HG02973 (cell line): ENCODE results near the gene STARD13.

Experiments used
- ATAC-seq: cut with Tn5 transposase; IDR thresholded peaks from one replicate; pipeline ENCODE4 v1.9.1; 2021; ENCODE audit warnings: moderate library complexity; ENCODE audit not compliant: unreplicated experiment

Gene STARD13

GRCh38 chr13:33101835-33102234 is 183.7 kb downstream of the STARD13 start:
- ATAC-seq: no peak

- ATAC-seq: no peak
These were observed 184.7 kb downstream of the STARD13 start for GRCh38 chr13:33100886-33101285.

GRCh38 chr13:33099860-33100259 is 185.7 kb downstream of the STARD13 start:
- ATAC-seq: no peak

DNA sequence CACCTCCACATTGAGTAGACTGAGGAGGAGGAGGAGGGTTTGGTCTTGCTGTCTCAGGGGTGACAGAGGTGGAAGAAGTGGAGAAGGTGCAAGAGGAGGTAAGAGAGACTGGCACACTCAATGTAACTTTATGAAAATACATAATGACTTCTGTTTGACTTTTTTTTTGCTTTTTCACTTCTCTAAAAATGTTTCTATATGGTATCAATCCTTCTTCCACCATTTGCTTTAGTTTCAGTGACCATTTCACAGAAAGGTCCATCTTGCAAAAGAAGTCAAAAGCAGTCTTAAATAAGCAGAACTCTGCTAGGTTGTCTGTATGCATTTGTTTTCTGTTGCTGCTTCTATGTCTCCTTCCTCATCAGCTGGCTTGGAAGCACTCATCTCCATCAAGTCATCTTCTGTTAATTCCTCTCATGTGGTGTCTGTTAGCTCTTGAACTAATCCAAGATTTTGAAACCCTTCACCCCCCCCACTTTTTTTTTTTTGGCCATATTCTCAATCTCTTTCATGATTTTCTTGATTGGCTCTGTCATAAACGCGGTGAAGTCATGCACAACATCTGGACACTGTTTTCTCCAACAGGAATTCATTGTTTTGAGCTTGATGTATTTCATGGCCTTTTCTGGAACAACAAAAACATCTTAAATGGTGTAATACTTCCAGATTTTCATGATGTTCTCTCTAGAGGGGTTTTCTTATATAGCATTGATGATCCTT is 188.5 kb downstream of the STARD13 start:
- no peak for ATAC-seq

DNA sequence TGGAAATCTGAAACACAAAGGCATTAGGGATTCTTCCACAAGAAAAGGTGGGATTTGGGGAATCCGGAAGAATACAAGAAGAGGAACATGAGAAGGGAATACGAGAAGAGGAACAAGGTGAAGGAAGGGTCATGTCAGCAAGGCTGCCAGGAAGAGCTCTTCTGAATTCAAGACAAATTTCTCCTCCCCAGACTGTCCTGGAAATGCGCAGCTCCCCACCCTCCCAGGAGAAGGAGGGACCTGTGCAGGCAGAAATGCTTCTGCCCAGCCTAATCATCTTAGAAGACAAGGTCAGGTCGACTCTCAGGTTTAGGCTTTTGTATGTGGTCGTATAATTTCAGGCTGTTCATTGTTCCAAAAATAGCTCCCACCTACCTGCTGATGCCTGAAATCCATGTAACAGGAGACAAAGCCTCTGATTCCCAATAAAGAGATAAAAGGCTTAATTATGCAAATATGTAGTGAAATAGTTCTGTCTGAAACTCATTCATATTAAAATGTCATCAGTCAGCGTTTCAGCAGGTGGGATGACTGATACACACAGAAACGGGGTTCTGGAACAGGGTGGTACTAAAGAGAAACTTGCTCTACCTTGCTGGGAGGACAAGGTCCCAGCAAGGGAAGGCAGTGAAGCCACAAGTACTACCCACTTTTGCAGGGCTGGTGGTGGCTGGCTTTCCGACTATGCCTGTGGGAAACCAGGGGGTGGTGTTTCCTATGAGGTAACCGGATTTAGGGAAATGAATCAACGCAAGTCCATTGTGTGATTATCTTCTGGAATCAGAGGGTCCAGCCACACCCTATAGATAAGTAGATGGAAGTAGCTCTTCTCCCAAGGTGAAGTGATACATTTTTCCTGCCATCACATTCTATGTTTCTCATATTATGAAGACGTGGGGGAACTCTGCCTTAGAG is 193.2 kb downstream of the STARD13 start:
- ATAC-seq: no peak

DNA sequence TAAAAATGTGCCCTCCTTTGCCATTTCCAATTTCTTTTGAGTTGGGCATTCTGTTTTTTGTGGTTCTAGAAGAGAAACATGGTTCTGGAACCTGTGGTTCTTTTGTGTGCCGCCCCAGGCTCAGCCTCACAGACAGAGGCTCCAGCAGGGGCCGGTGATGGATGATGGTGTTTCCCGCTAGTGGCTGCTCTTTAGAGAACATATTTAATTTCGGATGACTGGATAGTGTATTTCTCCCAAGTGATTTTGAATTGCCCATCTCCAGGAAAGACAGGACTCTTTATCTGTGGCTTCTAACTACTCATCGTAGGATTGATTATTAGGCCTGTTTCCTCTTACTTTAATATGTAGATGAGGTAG is 194.2 kb downstream of the STARD13 start:
- no peak for ATAC-seq

DNA sequence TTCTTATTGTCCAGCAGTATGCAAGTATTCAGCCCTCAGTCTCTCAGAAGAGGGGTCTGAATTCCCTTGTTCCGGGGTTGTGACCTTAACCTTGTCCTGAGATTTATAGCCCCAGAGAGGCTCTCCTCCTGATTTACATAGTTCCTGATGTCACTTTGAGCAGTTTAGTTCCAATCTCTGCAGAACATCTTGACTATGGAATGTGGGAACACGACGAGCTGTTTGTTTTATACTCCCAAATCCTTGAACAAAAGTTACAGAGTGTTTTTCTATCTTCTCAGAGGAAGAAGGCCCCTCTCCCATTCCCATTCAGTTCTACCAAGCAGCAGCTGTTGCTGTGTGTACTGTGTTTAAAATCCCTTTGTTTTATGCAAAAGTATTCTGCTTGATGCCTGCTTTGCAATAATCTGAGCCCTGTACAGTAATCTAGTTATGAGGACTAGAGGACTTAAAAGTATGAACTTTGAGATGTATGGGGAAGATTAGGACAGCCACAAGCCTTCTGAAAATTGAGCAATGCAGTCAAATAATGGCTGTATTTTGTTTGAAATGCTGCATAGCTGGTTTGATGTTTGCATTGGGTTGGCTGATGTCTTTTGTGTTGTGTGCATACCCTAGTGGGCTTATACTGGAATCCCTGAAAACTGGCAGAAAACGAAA is 194.7 kb downstream of the STARD13 start:
- no peak for ATAC-seq

DNA sequence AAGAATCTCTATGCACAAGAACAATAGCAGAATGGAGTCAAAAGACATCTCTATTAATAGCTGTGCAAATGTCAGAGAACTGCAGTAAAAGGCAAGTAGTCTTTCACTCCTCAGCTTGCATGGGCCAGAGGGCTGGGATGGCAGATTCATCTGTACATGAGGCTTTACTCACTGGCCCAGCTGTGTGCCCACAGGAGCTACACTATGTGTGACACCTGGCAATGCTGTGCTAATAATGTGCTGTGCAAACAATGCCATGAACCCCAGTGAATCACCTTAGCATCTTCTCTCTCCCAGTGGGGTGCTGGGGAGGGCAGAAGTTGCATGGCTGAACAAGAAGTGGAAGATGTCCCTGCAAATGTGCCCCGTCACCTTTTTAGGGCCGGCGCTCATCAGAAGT is 196.2 kb downstream of the STARD13 start:
- no peak for ATAC-seq

DNA sequence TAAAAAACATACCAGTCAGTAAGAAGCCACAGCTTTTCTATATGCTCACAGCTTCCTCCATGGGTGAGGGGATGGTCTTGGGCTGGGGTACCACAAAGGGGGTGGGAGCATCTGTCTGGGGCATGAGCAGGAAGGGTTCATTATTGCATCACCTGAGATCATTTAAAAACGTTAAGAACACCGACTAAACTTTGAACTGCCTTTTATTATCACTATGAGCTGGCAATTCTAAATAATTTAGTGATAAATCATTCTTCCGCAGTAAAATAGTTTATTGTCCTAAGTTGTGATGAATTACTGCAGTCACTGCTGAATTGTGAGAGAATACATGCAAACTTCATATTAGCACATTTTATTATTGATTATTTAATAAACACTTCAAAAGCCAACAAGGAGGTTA is 197.8 kb downstream of the STARD13 start:
- ATAC-seq: no peak

- no peak for ATAC-seq
These were observed 198.5 kb downstream of the STARD13 start for GRCh38 chr13:33087091-33087490.

DNA sequence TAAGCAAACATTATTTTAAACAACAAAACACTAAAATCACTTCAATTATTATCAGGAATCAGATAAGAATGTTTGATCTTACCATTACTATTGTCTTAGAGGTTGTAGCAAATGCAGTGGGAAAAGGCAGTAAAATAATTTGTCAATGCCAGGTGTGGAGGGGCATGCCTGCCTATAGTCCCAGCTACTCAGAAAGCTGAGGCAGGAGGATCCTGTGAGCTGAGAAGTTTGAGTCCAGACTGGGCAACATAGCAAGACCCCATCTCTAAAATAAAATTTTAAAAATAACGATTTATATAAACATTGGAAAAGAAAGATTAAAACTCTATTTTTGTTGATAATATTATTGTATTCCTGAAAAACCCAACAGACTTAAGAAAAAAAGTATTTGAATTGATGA is 202.5 kb downstream of the STARD13 start:
- ATAC-seq: no peak

GRCh38 chr13:33081666-33082065 is 203.9 kb downstream of the STARD13 start:
- ATAC-seq: no peak

DNA sequence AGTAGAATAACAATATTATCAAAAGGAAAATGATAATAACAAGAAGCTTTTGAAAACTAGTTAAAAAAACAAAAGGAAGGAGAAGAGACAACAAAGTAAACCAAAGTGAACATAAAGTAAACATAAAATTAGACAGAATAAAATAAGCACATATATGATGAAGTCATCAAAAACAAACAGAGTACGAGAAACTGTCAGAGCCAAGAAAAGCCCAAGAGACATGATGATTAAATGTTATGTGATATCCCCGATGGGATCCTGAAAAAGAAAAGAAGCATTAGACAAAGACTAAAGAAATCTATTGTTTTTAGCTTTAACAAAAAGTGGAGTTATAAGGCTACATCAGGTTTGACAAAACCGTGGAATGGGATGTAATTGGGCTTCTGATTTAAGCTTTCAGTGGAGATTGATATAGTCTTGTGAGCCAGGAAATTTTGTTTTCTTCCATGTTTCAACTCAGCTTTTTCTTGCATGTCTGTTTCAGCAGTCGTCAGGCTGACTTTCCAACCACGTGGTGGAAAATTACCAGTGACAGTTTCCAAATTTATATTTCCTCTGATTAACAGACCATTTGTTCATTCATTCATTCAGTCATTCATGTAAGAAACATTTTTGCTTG is 204.5 kb downstream of the STARD13 start:
- ATAC-seq: no peak

GRCh38 chr13:33079960-33080359 is 205.6 kb downstream of the STARD13 start:
- ATAC-seq: no peak

GRCh38 chr13:33078263-33078662 is 207.3 kb downstream of the STARD13 start:
- ATAC-seq: no peak

GRCh38 chr13:33076001-33076992 is 209.3 kb downstream of the STARD13 start:
- ATAC-seq: no peak

- ATAC-seq: no peak
These were observed 212.2 kb downstream of the STARD13 start for GRCh38 chr13:33073338-33073737.

DNA sequence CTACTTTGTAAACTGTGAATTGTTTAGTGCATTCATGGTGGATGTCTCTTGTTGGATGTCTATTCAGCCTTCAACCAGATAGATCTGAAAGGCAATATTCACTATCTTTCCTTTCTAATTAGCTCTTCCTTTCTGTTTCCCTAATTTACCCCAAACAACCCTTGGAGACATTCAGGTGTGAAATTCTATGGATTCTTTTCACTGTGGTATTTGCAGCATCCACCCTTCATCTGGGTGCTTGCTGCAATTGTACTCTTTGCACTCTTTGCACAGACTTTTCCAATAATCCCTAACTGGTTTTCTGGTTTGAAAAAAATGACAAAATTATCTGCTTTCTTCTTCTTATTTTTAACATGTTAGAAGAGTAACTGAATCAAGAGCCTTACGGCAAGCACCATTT is 212.8 kb downstream of the STARD13 start:
- ATAC-seq: no peak

GRCh38 chr13:33072282-33072681 is 213.3 kb downstream of the STARD13 start:
- no peak for ATAC-seq

- ATAC-seq: no peak
These were observed 214.8 kb downstream of the STARD13 start for GRCh38 chr13:33070713-33071112.
